Endothelial cell (in vitro differentiated cells): ENCODE data around the gene NELFE. TPM values are rescaled to one million over a fixed set of nuclear protein-coding genes. Genes with fewer than 3 reads are reported as not detected.

Experiments used
- DNase-seq: peaks from one replicate; pipeline ENCODE4 v3.0.0; 2021; ENCODE audit warnings: low spot score
- H3K27ac Mint-ChIP-seq: one replicate; pipeline ENCODE4 v1.8.0; 2021; ENCODE audit warnings: mixed read lengths, inconsistent platforms; ENCODE audit not compliant: unreplicated experiment
- H3K27me3 Mint-ChIP-seq: one replicate; pipeline ENCODE4 v1.8.0; 2021; ENCODE audit warnings: mild to moderate bottlenecking, moderate library complexity, mixed read lengths, inconsistent platforms; ENCODE audit not compliant: unreplicated experiment
- H3K36me3 Mint-ChIP-seq: one replicate; pipeline ENCODE4 v1.8.0; 2021; ENCODE audit warnings: mild to moderate bottlenecking, low read depth, mixed read lengths, inconsistent platforms; ENCODE audit not compliant: unreplicated experiment
- H3K4me1 Mint-ChIP-seq: one replicate; pipeline ENCODE4 v1.8.0; 2021; ENCODE audit warnings: mild to moderate bottlenecking, mixed read lengths, inconsistent platforms; ENCODE audit not compliant: unreplicated experiment
- H3K4me3 Mint-ChIP-seq: one replicate; pipeline ENCODE4 v1.8.0; 2021; ENCODE audit warnings: mild to moderate bottlenecking, mixed read lengths, inconsistent platforms; ENCODE audit not compliant: unreplicated experiment
- H3K9me3 Mint-ChIP-seq: one replicate; pipeline ENCODE4 v1.8.0; 2021; ENCODE audit warnings: mixed read lengths, inconsistent platforms; ENCODE audit not compliant: unreplicated experiment
- CTCF ChIP-seq: fragments of 200-600 bp; sonication (generic); IDR thresholded peaks from one replicate; pipeline ENCODE4 v1.5.0; 2021; ENCODE audit warnings: antibody characterized with exemption; ENCODE audit not compliant: unreplicated experiment
- total RNA-seq: library from RNA; stranded (reverse); fragmentation: NEBNext Ultra II Directional; extraction: Animal tissue kit (Norgen Biotek cat#: 25700); gene quantifications from one replicate; pipeline ENCODE4 v1.2.1, GENCODE V29; 2021; ENCODE audit not compliant: unreplicated experiment

Gene NELFE
- total RNA-seq, 1 donor from 2014 or later, result 47.8 TPM

GRCh38 chr6:31970604-31971271, 12.0 kb upstream of the NELFE start:
- peaks cover 22% of the 10 kb centered on the region for H3K36me3 Mint-ChIP-seq
- H3K4me1 Mint-ChIP-seq, result peaks cover 10% of the 10 kb centered on the region
- no peaks in the 10 kb centered on the region for H3K9me3 Mint-ChIP-seq
- TF ChIP-seq CTCF, result no peak
- no peak for DNase-seq
- H3K4me3 Mint-ChIP-seq, result peak overlapping the region; percentile 87
- peak overlapping the region; percentile 13 for H3K27ac Mint-ChIP-seq
- H3K27me3 Mint-ChIP-seq, result peaks cover 6% of the 10 kb centered on the region

- peak overlapping the region; percentile 52 for H3K27ac Mint-ChIP-seq
- TF ChIP-seq CTCF, result no peak
- H3K27me3 Mint-ChIP-seq, result peaks cover 6% of the 10 kb centered on the region
- no peak for DNase-seq
- peaks cover 28% of the 10 kb centered on the region for H3K36me3 Mint-ChIP-seq
- H3K4me3 Mint-ChIP-seq, result peak overlapping the region; percentile 81
- H3K9me3 Mint-ChIP-seq, result no peaks in the 10 kb centered on the region
- peaks cover 10% of the 10 kb centered on the region for H3K4me1 Mint-ChIP-seq
Measured at GRCh38 chr6:31969712-31970603, 11.2 kb upstream of the NELFE start.

- Mint-ChIP-seq H3K4me1 (peaks cover 10% of the 10 kb centered on the region), H3K36me3 (peaks cover 26% of the 10 kb centered on the region), H3K4me3 (no peak overlapping the region), H3K27ac (no peak overlapping the region), H3K27me3 (peaks cover 6% of the 10 kb centered on the region), H3K9me3 (no peaks in the 10 kb centered on the region)
- TF ChIP-seq CTCF, result no peak
- DNase-seq, result no peak
Measured at GRCh38 chr6:31968791-31969711, 10.3 kb upstream of the NELFE start.

- peaks cover 28% of the 10 kb centered on the region for H3K36me3 Mint-ChIP-seq
- peaks cover 8% of the 10 kb centered on the region for H3K4me1 Mint-ChIP-seq
- H3K4me3 Mint-ChIP-seq, result no peak overlapping the region
- no peaks in the 10 kb centered on the region for H3K9me3 Mint-ChIP-seq
- H3K27me3 Mint-ChIP-seq, result peaks cover 6% of the 10 kb centered on the region
- no peak overlapping the region for H3K27ac Mint-ChIP-seq
- no peak for DNase-seq
- no peak for TF ChIP-seq CTCF
Measured at GRCh38 chr6:31968326-31968725, 9.6 kb upstream of the NELFE start.
